Middle frontal gyrus (tissue), 1 donor: Measurements from ENCODE around the gene ZNF610.
A peak's percentile ranks its signal among the peaks of the same experiment; 100 is the strongest.

Experiments
- DNase-seq: peaks from one replicate; pipeline ENCODE4 v3.0.0-alpha.2; 2015; ENCODE audit warnings: low spot score; ENCODE audit errors: extremely low spot score

Gene ZNF610

GRCh38 chr19:52397310-52398080, 61.5 kb downstream of the ZNF610 start, which contains the start of gene ZNF528:
Gene ZNF528, plus strand, starts transcription at chr19:52397849. Its CDS starts 4,165 bp downstream, at chr19:52402014.
- peak; percentile 92 for DNase-seq

GRCh38 chr19:52398081-52398441, 62.0 kb downstream of the ZNF610 start:
- DNase-seq: no peak

GRCh38 chr19:52410276-52410675, 74.2 kb downstream of the ZNF610 start:
- DNase-seq: no peak

DNA sequence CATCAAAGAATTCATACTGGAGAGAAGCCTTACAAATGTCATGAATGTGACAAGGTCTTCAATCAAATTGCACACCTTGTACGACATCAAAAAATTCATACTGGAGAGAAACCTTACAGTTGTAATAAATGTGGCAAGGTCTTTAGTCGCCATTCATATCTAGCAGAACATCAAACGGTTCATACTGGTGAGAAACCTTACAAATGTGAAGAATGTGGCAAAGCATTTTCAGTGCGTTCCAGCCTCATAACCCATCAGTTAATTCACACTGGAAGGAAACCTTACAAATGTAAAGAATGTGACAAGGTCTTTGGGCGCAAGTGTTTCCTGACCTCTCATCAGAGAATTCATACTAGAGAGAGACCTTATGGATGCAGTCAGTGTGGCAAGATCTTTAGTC, 79.7 kb downstream of the ZNF610 start:
- DNase-seq: no peak
